ENCODE measurements around the gene OTP. TPM values are rescaled to one million over a fixed set of nuclear protein-coding genes. Genes with fewer than 3 reads are reported as not detected.
"Not testable (repeated sequence)": the region's sequence is repeated elsewhere in the genome, so short reads cannot be mapped to it uniquely, and the experiment has no call there.

OTP gene
- total RNA-seq, 6 experiments from 2014 or later = not detected

DNA sequence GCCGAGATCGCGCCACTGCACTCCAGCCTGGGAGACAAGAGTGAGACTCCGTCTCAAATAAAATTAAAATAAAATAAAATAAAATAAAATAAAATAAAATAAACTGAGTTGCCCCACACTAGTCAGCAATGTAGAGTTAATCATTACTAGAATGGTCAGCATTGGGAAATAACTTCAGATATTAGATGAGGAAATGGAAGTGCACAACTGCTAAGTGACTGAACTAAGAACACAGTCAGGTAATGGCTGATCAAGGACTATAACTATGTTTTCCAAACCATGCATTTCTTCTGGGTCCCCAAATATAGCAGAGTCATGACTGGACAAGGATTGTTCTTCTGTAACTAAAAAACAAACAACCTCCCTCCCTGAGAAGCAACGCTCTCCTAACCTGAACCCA lies 17.1 kb downstream of the OTP start:
- TF ChIP-seq, protein P1, sequence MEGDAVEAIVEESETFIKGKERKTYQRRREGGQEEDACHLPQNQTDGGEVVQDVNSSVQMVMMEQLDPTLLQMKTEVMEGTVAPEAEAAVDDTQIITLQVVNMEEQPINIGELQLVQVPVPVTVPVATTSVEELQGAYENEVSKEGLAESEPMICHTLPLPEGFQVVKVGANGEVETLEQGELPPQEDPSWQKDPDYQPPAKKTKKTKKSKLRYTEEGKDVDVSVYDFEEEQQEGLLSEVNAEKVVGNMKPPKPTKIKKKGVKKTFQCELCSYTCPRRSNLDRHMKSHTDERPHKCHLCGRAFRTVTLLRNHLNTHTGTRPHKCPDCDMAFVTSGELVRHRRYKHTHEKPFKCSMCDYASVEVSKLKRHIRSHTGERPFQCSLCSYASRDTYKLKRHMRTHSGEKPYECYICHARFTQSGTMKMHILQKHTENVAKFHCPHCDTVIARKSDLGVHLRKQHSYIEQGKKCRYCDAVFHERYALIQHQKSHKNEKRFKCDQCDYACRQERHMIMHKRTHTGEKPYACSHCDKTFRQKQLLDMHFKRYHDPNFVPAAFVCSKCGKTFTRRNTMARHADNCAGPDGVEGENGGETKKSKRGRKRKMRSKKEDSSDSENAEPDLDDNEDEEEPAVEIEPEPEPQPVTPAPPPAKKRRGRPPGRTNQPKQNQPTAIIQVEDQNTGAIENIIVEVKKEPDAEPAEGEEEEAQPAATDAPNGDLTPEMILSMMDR (IDR thresholded peaks at IDR 0.05) = no peak
- no peak for DNase-seq
- Mint-ChIP-seq H3K36me3 (ENCODE audit: low read depth) (no peaks in the 10 kb centered on the region; the same call in 1 of the 2 replicates), H3K27me3 (ENCODE audit: insufficient read depth) (peaks cover 21% of the 10 kb centered on the region), H3K4me1 (ENCODE audit: low read depth) (no peaks in the 10 kb centered on the region), H3K9me3 (no peaks in the 10 kb centered on the region), H3K27ac (no peak overlapping the region), H3K4me3 (no peak overlapping the region)

DNA sequence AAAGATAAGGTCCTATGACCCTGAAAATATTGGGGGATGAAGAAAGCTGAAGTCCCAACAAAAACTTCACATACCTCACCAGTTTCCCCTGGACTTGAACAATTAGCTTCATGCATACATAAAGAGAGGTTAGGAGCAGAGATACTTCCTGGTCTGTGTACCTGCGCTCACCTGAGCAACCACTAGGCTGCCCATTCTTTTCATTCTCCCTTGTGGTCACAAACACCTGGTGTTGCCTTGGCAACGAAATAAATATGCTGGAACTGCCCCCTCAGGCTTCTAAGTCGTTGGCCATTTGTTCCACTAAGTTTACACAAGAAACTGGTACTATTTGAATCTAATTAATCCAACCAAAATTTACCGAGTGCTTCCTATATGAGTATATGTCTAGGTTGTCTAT lies 18.1 kb downstream of the OTP start:
- Mint-ChIP-seq H3K9me3 (no peaks in the 10 kb centered on the region), H3K27ac (no peak overlapping the region), H3K36me3 (ENCODE audit: low read depth) (no peaks in the 10 kb centered on the region), H3K27me3 (ENCODE audit: insufficient read depth) (peaks cover 20% of the 10 kb centered on the region), H3K4me1 (ENCODE audit: low read depth) (no peaks in the 10 kb centered on the region), H3K4me3 (no peak overlapping the region)
- TF ChIP-seq, protein P1 (IDR thresholded peaks at IDR 0.05) = no peak
- DNase-seq = no peak

DNA sequence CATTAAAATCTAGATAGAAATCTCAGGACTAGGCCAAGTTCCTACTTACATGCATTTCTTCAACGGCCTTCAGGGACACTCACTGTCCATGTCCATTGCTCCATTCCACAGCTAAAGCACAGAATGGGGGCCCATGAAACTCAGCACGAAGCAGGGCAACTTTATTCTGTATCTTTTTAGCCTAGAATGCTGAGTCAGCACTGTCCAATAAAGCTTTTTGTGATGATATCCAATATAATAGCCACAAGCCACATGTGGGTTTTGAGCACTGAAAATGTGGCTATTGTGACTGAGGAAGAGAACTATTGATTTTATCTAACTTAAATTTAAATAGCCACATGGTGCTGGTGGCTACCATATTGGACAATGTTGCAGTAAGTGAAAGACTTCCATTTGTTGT lies 21.6 kb downstream of the OTP start:
- Mint-ChIP-seq H3K27me3 (ENCODE audit: insufficient read depth) (peaks cover 10% of the 10 kb centered on the region), H3K4me3 (no peak overlapping the region), H3K36me3 (ENCODE audit: low read depth) (no peaks in the 10 kb centered on the region), H3K27ac (no peak overlapping the region), H3K4me1 (ENCODE audit: low read depth) (no peaks in the 10 kb centered on the region), H3K9me3 (peaks cover 4% of the 10 kb centered on the region; the same call in 1 of the 2 replicates)
- no peak for DNase-seq
- TF ChIP-seq, protein P1 (IDR thresholded peaks at IDR 0.05) = no peak

DNA sequence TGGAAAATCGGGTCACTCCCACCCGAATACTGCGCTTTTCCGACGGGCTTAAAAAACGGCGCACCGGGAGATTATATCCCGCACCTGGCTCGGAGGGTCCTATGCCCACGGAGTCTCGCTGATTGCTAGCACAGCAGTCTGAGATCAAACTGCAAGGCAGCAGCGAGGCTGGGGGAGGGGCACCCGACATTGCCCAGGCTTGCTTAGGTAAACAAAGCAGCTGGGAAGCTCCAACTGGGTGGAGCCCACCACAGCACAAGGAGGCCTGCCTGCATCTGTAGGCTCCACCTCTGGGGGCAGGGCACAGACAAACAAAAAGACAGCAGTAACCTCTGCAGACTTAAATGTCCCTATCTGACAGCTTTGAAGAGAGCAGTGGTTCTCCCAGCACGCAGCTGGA lies 29.6 kb downstream of the OTP start:
- H3K9me3 Mint-ChIP-seq; H3K27ac Mint-ChIP-seq; H3K36me3 Mint-ChIP-seq (ENCODE audit: low read depth); H3K4me3 Mint-ChIP-seq; H3K4me1 Mint-ChIP-seq (ENCODE audit: low read depth); DNase-seq: not testable (repeated sequence)
- H3K27me3 Mint-ChIP-seq (ENCODE audit: insufficient read depth) = peaks cover 13% of the 10 kb centered on the region

DNA sequence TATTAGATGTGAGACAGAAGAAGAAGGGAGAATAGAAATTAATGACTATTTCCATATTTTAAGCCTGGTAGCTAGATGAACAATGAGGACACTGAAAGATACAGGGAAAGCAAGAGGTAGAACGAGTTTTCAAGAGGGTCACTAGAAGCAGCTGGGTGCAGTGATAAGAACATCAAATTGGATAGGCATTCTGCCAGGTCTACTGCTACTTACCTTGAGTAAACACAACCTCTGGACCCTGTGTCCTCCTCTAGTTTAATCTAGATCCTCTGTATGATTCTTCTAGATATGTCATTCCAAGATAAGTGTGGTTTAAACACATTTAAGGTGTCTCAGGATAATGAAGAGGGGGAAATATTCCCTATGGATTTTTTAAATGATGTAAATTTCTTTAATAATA lies 31.2 kb downstream of the OTP start:
- no peak for DNase-seq
- Mint-ChIP-seq H3K27ac (no peak overlapping the region), H3K4me1 (ENCODE audit: low read depth) (no peaks in the 10 kb centered on the region), H3K9me3 (peaks cover 4% of the 10 kb centered on the region; the same call in 1 of the 2 replicates), H3K27me3 (ENCODE audit: insufficient read depth) (peaks cover 15% of the 10 kb centered on the region), H3K36me3 (ENCODE audit: low read depth) (no peaks in the 10 kb centered on the region), H3K4me3 (no peak overlapping the region)
- TF ChIP-seq, protein P1 (IDR thresholded peaks at IDR 0.05) = no peak

DNA sequence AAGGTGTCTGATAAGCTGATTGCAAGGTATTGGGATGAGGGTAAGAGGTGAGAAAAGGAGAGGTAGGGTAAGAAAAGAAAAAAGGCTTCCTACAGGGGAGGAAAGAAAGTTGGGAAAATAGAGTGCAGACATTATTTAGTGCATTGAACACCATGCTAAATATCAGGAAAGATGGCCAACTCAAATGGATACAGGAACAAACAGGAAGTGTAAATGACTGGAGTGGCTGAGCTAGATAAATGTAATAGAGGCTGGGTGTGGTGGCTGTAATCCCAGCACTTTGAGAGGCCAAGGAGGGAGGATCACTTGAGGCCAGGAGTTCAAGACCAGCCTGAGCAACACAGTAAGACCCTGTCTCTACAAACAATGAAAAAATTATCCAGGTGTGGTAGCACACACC lies 32.2 kb downstream of the OTP start:
- Mint-ChIP-seq H3K36me3 (ENCODE audit: low read depth) (no peaks in the 10 kb centered on the region), H3K9me3 (peaks cover 4% of the 10 kb centered on the region; the same call in 1 of the 2 replicates), H3K4me3 (no peak overlapping the region), H3K4me1 (ENCODE audit: low read depth) (no peaks in the 10 kb centered on the region), H3K27me3 (ENCODE audit: insufficient read depth) (peaks cover 13% of the 10 kb centered on the region), H3K27ac (no peak overlapping the region)
- no peak for DNase-seq
- TF ChIP-seq, protein P1 (IDR thresholded peaks at IDR 0.05) = no peak
